ENCODE results near the gene DCDC2.
"Not testable (repeated sequence)": the region's sequence is repeated elsewhere in the genome, so short reads cannot be mapped to it uniquely, and the experiment has no call there.

The DCDC2 gene

DNA sequence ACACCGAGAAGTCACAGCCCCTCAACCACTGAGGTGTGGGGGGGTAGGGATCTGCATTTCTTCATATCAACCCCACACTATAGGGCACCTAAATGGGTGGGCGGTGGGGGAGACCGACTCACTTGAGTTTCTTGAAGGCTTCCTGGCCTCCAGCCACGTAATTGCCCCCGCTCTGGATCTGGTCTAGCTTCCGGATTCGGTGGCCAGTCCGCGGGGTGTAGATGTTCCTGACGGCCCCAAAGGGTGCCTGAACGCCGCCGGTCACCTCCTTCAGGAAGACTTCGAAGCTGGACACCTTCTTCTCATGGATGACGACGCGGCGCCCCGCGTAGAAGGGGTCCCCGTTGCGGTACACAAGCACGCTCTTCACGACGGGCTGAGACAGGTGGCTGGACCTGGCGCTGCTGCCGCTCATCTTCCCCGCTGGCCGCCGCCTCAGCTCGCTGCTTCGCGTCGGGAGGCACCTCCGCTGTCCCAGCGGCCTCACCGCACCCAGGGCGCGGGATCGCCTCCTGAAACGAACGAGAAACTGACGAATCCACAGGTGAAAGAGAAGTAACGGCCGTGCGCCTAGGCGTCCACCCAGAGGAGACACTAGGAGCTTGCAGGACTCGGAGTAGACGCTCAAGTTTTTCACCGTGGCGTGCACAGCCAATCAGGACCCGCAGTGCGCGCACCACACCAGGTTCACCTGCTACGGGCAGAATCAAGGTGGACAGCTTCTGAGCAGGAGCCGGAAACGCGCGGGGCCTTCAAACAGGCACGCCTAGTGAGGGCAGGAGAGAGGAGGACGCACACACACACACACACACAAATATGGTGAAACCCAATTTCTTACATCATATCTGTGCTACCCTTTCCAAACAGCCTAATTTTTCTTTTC lies at the start of gene DCDC2:
TSS of gene DCDC2 (minus strand) at position 724 of the 883 bp plus-strand sequence. CDS start at position 415, 309 bp downstream.
- DNase-seq, result peak; percentile 26

DNA sequence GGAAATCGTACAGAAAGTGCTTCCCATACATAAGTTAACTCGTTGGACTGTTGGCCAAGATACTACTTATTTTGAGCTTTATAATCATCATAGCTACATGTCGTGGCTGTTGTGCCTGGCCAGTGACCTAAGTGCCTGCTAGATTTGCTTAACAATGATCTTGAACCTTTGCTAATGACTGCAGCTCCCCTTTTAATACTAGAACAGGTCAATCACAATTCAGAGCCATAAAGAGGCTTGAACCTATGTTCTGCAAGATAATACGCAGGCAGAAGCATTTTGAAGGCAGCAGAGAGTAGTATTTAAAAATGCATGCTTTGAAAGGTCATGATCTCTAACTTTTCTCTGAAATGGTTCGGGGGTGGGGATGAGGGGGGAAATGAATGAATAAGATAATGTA lies 47.4 kb upstream of the DCDC2 start:
- DNase-seq, result no peak

DNA sequence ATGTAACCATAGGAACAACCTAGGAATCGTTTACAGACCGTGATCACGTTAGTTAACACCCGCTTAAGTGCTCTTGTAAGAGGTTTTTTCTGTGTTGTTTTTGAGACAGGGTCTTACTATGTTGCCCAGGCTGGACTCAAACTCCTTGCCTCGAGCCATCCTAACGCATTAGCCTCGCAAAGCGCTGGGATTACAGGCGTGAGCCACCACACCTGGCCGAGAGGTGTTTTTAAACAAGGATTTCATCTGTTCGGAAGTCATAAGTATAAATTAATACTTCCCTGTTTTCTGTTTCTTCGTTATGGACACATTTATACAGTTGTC lies 45.6 kb upstream of the DCDC2 start:
- DNase-seq, result no peak

DNA sequence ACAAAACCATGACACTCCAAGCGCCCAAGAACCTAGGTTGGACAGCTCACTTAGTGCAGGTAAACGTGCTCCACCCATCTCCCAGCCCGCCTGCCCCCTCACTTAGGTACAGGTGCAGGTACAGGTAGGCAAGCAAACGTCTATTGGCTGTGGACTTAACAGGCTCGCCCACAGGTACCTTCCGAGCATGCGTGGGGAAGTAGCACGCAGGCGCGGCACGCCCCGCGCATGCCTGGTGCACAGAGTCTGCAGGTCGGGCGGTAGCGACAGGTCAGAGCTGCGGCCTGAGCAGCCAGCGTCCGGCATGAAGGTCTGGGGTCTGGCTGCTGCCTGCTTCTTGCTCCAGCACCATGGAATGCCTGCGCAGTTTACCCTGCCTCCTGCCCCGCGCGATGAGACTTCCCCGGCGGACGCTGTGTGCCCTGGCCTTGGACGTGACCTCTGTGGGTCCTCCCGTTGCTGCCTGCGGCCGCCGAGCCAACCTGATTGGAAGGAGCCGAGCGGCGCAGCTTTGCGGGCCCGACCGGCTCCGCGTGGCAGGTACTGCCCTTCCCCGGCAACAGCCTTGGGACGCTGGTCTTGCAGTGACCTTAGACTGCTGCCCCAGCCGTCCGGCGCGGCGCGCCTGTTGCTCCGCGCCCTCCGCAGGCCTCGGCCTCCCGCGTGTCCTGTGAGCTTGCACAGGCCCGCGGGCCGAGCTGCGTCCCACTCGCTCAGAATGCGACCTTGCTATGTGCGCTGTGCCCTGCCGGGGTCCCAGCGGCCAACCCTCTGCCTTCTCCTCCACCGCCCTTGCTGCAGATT lies 45.0 kb upstream of the DCDC2 start, which contains the start of gene MRS2:
TSS of gene MRS2 (plus strand) at position 240 of the 804 bp plus-strand sequence. CDS start at position 351, 111 bp downstream.
- peak; percentile 79 for DNase-seq

DNA sequence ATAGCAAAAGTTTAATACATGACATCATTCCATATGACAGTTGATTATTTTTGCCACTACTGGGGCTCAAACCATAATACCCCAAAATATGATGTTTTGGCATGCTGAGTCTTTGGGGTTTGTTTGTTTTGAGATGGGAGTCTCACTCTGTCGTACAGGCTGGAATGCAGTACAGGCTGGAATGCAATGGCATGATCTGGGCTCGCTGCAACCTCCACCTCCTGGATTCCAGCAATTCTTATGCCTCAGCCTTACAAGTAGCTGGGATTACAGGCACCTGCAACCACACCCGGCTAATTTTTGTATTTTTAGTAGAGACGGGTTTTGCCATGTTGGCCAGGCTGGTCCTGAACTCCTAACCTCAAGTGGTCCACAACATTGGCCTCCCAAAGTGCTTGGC lies 43.6 kb upstream of the DCDC2 start:
- DNase-seq, result no peak

DNA sequence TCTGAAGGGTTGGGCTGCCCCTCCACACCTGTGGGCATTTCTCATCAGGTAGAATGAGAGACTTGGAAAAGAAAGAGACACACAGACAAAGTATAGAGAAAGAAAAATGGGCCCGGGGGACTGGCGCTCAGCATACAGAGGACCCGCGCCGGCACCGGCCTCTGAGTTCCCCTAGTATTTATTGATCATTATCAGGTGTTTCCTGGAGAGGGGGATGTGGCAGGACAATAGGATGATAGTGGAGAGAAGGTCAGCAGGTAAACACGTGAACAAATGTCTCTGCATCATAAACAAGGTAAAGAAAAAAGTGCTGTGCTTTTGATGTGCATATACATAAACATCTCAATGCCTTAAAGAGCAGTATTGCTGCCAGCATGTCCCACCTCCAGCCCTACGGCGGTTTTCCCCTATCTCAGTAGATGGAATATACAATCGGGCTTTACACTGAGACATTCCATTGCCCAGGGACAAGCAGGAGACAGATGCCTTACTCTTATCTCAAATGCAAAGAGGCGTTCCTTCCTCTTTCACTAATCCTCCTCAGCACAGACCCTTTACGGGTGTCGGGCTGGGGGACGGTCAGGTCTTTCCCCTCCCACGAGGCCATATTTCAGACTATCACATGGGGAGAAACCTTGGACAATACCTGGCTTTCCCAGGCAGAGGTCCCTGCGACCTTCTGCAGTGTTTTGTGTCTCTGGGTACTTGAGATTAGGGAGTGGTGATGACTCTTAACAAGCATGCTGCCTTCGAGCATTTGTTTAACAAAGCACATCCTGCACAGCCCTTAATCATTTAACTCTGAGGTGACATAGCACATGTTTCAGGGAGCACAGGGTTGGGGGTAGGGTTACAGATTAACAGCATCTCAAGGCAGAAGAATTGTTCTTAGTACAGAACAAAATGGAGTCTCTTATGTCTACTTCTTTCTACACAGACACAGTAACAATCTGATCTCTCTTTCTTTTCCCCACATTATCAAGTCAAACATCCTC lies 42.5 kb upstream of the DCDC2 start:
- not testable (repeated sequence) for DNase-seq

DNA sequence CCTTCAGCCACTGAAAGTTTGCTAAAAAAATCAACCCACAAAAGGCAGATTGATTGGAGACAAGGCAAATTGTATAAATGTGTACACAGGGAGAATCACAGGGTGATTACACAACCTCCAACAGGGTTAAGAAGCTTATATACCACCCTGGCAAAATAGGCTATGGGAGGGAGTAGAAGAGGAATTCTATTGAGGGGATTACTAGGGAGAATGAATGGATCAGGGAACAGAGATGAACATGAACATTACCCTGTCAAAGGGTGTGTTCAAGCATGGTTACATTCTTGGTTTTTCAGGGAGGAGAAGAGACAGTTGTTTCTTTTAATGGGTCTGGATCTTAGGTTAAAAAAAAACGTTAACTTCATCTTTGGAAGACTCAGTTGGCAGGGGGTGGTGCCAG lies 39.8 kb upstream of the DCDC2 start:
- DNase-seq, result no peak

DNA sequence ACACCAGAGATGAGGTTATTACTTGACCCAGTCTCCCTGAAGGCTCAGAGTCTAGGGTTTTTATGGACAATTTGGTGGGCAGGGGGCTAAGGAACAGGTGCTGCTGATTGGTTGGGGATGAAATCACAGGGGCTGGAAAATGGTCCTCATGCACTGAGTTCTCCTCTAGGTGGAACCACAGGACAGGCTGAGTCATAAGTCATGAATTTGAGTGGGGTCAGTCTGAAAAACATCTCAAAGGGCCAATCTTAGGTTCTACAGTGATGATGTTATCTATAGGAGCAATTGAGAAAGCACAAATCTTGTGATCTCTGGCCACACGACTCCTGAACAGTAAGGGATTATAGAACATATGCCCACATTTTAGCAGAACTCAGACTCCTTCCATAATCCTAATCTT lies 39.0 kb upstream of the DCDC2 start:
- no peak for DNase-seq

DNA sequence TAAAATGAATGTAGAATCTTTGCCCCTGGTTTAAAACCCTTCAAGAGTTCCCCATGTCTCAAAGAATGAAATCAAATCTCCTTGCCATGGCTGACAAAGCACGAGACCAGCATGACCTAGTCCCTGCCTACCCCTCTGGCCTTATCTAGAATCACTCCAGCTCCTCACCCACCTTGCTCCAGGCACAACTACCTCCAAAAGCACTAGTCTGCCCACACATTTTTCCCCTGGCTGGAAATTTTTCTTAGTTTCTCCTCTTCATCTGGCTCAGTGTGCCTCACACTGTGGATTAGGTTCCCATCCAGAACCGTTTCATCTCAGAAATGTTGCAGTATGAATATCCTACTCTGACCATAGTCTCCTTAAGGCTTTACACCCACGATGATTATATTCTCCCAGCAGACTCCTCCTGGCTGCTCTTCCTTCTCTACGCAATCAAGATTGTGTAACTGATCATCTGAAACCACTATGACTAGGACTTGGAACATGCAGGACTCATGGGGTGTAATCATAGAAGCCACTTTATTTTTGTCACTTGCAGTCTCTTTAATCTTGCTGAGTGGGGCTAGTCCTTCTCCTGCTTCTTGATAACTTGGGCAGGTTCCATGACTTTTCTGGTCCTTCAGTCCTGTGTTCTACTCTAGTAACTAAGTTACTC lies 37.0 kb upstream of the DCDC2 start:
- no peak for DNase-seq

DNA sequence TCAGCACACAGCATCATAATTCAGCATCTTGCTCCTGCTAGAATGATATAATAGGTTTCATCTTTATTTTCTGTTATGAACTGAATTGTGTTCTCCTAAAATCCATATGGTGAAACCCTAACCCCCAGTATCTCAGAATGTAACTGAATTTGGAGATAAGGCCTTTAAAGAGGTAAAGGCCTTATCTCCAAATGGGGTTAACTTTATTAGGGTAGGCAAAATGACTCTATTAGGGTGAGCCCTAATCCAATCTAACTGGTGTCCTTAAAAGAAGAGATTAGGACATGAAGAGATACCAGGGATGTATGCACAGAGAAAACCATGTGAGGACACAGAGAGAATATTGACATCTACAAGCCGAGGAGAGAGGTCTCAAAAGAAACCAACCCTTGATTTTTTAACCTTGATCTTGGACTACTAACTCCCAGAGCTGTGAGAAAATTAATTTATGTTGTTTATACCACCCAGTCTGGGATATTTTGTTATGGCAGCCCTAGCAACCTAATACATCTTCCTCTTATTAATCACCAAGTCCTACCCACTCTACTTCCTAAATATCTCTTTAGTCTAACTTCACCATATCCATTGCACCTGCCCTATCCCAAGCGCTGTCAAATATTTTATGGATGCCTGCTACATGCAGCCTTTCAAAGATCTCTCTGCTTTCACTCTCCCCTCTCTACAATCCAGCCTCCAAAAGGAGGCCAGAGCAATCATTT lies 36.4 kb upstream of the DCDC2 start:
- no peak for DNase-seq

DNA sequence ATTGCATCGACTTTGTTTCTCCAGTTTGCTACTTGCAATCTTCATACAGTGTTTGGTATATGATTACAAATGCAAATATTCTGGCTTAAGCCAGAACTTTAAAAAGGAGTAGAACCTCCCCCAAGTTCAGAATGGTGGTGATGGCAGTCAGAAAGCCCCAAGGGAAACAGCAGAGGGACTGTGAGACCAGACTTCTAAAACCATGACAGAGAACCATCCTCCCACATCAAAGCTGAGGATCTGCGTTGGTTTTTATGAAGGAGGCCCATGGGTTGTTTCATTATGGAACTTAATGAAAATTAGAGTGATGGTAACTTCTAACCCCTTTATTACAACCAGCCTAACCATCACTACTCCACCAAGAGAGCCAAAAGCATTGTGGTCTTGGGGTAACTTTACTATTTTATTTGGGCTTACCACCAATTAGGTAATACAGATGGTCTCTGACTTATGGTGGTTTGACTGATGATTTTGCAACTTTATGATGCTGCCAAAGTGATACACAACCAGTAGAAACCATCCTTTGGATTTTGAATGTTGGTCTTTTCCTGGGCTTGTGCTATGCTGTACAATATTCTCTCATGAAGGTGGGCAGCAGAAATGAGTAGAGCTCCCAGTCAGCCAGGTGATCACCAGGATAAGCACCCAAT lies 34.0 kb upstream of the DCDC2 start:
- DNase-seq, result no peak

DNA sequence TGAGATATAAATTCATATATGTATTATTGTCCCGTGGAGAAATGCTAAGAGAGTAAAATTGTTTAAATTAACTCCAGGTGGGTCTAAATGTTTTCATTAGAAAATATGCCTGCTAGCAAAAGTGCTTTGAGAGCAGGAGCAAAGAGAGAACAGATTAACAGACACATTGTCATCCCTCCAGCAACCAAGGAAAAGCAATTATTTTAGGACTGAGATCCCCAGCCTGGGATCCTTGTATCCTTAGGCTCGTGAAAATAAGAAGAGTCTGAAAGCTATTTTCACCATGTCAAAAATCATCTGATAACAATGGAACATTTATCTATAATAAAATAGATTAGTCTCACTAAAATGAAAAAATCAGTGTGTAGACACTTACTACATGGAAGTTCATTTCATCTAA lies 33.3 kb upstream of the DCDC2 start:
- no peak for DNase-seq

DNA sequence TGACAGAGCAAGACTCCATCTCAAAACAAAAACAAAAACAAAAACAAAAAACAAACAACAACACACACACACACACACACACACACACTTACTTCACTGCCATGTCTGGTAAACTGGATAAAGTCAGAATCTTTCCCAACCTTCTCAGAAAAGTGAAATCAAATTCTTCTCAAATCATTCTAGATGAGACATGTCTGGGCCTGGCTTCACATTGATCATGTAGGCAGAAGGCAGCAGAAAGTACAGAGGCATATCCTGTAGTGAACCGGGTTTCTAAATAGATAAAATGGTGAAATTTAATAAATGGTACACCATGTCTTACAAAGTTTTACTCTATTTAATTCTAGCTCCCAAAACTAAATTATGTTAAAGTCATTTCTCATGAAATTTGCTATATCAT lies 30.0 kb upstream of the DCDC2 start:
- no peak for DNase-seq

DNA sequence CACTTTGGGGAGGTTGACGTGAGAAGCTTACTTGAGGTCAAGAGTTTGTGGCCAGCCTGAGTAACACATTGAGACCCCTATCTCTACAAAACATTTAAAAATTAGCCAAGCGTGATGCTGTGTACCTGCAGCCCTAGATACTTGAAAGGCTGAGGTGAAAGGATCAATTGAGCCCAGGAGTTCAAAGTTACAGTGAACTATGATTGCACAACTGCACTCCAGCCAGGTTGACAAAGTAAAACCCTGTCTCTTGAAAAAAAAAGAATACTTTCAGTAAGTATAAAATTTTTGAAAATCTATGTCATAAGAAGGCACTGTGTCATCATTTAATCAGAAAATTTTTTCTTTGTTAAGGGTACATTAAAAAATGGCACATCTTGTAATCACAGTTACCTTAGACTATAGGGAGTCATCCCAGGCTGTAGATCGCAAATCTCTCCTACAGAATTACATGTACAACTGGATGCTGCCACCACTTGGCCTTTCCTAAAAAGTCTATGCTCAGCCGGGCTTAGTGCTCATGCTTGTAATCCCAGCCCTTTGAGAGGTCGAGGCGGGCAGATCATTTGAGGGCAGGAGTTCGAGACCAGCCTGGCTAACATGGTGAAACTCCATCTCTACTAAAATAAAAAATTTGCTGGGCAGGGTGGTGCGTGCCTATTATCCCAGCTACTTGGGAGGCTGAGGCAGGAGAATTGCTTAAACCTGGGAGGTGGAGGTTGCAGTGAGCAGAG lies 27.8 kb upstream of the DCDC2 start:
- no peak for DNase-seq

DNA sequence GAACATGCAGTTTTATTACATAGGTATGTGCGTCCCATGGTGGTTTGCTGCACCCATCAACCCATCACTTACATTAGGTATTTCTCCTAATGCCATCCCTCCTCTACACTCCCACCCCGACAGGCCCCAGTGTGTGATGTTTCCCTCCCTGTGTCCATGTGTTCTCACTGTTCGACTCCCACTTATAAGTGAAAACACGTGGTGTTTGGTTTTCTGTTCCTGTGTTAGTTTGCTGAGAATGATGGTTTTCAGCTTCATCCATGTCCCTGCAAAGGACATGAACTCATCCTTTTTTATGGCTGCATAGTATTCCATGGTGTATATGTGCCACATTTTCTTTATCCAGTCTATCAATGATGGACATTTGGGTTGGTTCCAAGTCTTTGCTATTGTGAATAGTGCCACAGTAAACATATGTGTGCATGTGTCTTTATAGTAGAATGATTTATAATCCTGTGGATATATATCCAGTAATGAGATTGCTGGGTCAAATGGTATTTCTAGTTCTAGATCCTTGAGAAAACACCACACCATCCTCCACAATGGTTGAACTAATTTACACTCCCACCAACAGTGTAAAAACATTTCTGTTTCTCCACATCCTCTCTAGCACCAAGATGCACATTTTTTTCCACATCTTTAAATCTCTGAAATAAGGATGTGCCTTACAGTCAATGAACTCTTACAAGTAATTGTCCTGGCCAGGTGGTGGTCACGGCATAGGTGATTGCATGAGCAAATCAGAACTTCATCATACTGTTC lies 26.7 kb upstream of the DCDC2 start:
- DNase-seq, result not testable (repeated sequence)

DNA sequence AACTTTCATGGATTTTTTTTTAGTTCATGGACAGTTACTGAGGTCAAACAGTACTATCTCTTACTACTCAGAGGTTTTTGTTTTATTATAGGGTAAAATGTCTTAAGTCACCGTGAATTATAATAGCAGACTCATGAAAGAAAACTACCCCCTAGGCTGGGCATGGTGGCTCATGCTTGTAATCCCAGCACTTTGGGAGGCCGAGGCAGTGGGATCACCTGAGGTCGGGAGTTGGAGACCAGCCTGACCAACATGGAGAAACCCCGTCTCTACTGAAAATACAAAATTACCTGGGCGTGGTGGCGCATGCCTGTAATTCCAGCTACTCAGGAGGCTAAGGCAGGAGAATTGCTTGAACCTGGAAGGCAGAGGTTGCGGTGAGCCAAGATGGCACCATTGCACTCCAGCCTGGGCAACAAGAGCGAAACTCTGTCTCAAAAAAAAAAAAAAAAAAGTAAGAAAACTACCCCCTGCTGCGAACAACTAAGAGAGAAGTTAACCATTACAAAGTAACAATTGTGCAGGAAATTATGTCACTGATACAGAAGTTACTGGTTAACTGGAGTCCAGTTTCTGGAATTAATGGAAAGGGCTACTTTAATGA lies 25.1 kb upstream of the DCDC2 start:
- not testable (repeated sequence) for DNase-seq

DNA sequence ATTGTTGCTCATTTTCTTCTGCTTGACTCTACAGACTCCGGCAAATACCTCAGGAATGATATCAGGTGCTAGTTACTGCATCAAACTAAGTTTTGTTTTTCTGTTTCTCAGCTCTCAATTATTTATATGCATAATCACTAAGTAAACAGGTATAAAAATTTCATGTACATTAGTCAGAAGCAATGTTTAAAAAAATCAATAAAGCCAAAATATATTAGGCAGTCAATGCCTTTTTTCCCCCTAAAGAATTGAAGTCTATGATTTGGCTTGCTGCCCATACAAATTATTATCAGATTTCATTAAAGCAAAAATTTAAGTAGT lies 24.3 kb upstream of the DCDC2 start:
- DNase-seq, result no peak

DNA sequence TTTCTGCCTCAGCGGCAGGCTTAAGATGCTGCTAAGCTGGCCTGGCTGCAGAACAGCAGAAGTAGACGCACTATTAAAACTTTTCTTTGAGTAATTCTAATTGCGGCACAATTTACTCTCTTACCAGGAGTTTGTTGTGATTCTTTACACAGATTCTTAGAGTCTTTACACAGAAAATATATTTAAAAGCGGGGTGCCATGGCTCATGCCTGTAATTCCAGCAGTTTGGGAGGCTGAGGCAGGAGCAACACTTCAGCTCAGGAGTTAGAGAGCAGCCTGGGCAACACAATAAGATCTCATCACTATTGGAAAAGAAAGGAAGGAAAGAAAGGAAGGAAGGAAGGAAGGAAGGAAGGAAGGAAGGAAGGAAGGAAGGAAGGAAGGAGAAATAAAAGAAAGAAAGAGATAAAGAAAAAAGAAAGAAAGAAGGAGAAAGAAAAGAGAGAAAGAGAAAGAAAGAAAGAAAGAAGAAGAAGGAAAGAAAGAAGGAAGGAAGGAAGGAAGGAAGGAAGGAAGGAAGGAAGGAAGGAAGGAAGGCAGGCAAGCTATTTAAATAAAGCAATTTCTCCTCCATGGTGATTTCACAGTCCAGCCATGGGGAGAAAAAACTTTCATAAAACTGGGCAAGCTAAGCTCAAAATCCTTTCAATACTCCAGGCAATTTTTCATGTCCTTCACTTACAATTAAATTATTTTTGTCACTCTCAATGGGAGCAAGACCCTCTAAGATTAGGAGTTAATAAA lies 23.8 kb upstream of the DCDC2 start:
- DNase-seq, result no peak

Measured in NCI-H2081 treated with DMSO at 0.1 percent for 48 hours (cell line).